Umbilical cord (tissue), 2 donors: ENCODE measurements around the gene USP12. TPM values are rescaled to one million over a fixed set of nuclear protein-coding genes. Genes with fewer than 3 reads are reported as not detected.

Source experiments
- DNase-seq: peaks from one replicate; pipeline ENCODE4 v3.0.0-alpha.2; 2015; ENCODE audit warnings: low spot score
- total RNA-seq: library from RNA; depleted of rRNA; stranded (reverse); fragments of >200 nt; gene quantifications from one replicate; pipeline ENCODE4 v1.2.3, GENCODE V29; 2014; ENCODE audit warnings: low replicate concordance; ENCODE audit not compliant: insufficient read depth

Gene USP12
- total RNA-seq, 1 donor from 2014 or later: 52.2 TPM

- DNase-seq: no peak
These were observed 133.3 kb downstream of the USP12 start for GRCh38 chr13:27038323-27038722.

GRCh38 chr13:27037571-27037970 is 134.0 kb downstream of the USP12 start:
- no peak for DNase-seq

- no peak for DNase-seq
These were observed 134.4 kb downstream of the USP12 start for GRCh38 chr13:27037171-27037570.

- DNase-seq: peak; percentile 63
These were observed 135.2 kb downstream of the USP12 start for GRCh38 chr13:27036236-27036981.

- no peak for DNase-seq
These were observed 135.7 kb downstream of the USP12 start for GRCh38 chr13:27035892-27036235.

GRCh38 chr13:27034678-27035111 is 136.9 kb downstream of the USP12 start:
- no peak for DNase-seq

GRCh38 chr13:27028683-27029480 is 142.7 kb downstream of the USP12 start:
- DNase-seq: peak; percentile 24

- DNase-seq: no peak
These were observed 144.4 kb downstream of the USP12 start for GRCh38 chr13:27027086-27027667.

- no peak for DNase-seq
These were observed 145.2 kb downstream of the USP12 start for GRCh38 chr13:27026396-27026795.

GRCh38 chr13:27024776-27025492 is 146.7 kb downstream of the USP12 start:
- DNase-seq: no peak

GRCh38 chr13:27024074-27024461 is 147.5 kb downstream of the USP12 start:
- DNase-seq: peak; percentile 12

GRCh38 chr13:27023385-27024073 is 148.1 kb downstream of the USP12 start:
- DNase-seq: no peak

GRCh38 chr13:27022571-27023311 is 148.9 kb downstream of the USP12 start:
- no peak for DNase-seq

GRCh38 chr13:27020415-27020814 is 151.2 kb downstream of the USP12 start:
- DNase-seq: no peak

GRCh38 chr13:27018882-27019281 is 152.7 kb downstream of the USP12 start:
- DNase-seq: no peak

GRCh38 chr13:27018344-27018861 is 153.2 kb downstream of the USP12 start:
- no peak for DNase-seq

- DNase-seq: no peak
These were observed 154.7 kb downstream of the USP12 start for GRCh38 chr13:27016875-27017274.
